GM12878 (cell line): ENCODE results near the gene LRRC27. TPM values are rescaled to one million over a fixed set of nuclear protein-coding genes. Genes with fewer than 3 reads are reported as not detected.

ENCODE experiments used
- ATAC-seq: fragments of 200-7000 bp; cut with Tn5 transposase; 3 replicates; pipeline ENCODE4 v1.9.1; 2020; ENCODE audit warnings: mild to moderate bottlenecking, moderate library complexity
- BruUV-seq: library from RNA; stranded (reverse); fragments of 400-500 nt; replicated peaks from 2 replicates; lab custom pipeline; 2021; lab: Mats Ljungman, UMichigan
- CTCF ChIA-PET: fragments of 300-600 bp; sonication (Branson Sonifier 250); formaldehyde crosslinking; extraction: SDS; loops from one replicate; lab custom pipeline; 2021; ENCODE audit warnings: inconsistent platforms; lab: Yijun Ruan, JAX
- POLR2A ChIA-PET: fragments of 350-600 bp; formaldehyde crosslinking; extraction: SDS; loops from one replicate; lab custom pipeline; 2021; ENCODE audit warnings: inconsistent platforms; lab: Charles Lee
- RAD21 ChIA-PET: fragments of 300-600 bp; sonication (Branson Sonifier 250); formaldehyde crosslinking; loops from one replicate; lab custom pipeline; 2023; ENCODE audit warnings: antibody characterized with exemption; ENCODE audit not compliant: unreplicated experiment; lab: Charles Lee
- SMC1A ChIA-PET: fragments of 300-600 bp; sonication (Branson Sonifier 250); formaldehyde crosslinking; loops from one replicate; lab custom pipeline; 2023; ENCODE audit not compliant: unreplicated experiment, uncharacterized antibody; lab: Charles Lee
- DNase-seq: peaks from one replicate; pipeline ENCODE4 v3.0.0-alpha.2; 2011; ENCODE audit warnings: low read depth, low spot score
- FAIRE-seq: peaks from 3 replicates; lab custom pipeline; 2011; peaks lifted over from hg19 to GRCh38; lab: Jason Lieb, UNC
- H2AFZ ChIP-seq: 2 replicates; pipeline ENCODE4 v1.6.0; 2011; ENCODE audit warnings: low read depth, low read length, control low read depth; ENCODE audit not compliant: control insufficient read depth
- H3K27ac ChIP-seq: 2 replicates; pipeline ENCODE4 v1.5.1; 2011; ENCODE audit warnings: control low read depth; ENCODE audit not compliant: control insufficient read depth, insufficient read depth
- H3K27me3 ChIP-seq, 2 experiments: replicated peaks in 1 of 2; 2 replicates each; pipeline versions ENCODE4 v1.6.0 to v1.6.1; 2011; ENCODE audit warnings: low read length in 1 of 2; ENCODE audit not compliant: control insufficient read depth in 2 of 2, insufficient read depth in 2 of 2
- H3K36me3 ChIP-seq, 2 experiments: 2 replicates each; pipeline ENCODE4 v1.5.1; 2011; ENCODE audit warnings: low read length in 1 of 2; ENCODE audit not compliant: control insufficient read depth in 2 of 2, insufficient read depth in 2 of 2
- H3K4me1 ChIP-seq: 2 replicates; pipeline ENCODE4 v1.6.1; 2011; ENCODE audit warnings: mild to moderate bottlenecking, low read length, moderate library complexity, mixed read lengths; ENCODE audit not compliant: control insufficient read depth, insufficient read depth
- H3K4me2 ChIP-seq: 2 replicates; pipeline ENCODE4 v1.6.0; 2011; ENCODE audit warnings: control low read depth; ENCODE audit not compliant: control insufficient read depth, insufficient read depth
- H3K4me3 ChIP-seq: fragments of 200-600 bp; sonication (generic); 2 replicates; pipeline ENCODE4 v1.5.1; 2016
- H3K79me2 ChIP-seq: 2 replicates; pipeline ENCODE4 v1.6.0; 2011; ENCODE audit warnings: low read length; ENCODE audit not compliant: control insufficient read depth, insufficient read depth
- H3K9ac ChIP-seq: 2 replicates; pipeline ENCODE4 v1.8.0; 2011; ENCODE audit warnings: low read length, control low read depth, mixed read lengths; ENCODE audit not compliant: control insufficient read depth, insufficient read depth
- H3K9me3 ChIP-seq: replicated peaks from 3 replicates; pipeline ENCODE4 v1.5.1; 2011; ENCODE audit warnings: mild to moderate bottlenecking, low read length; ENCODE audit not compliant: control insufficient read depth, insufficient read depth
- H4K20me1 ChIP-seq: 2 replicates; pipeline ENCODE4 v1.6.0; 2011; ENCODE audit not compliant: control insufficient read depth, insufficient read depth
- CHD1 ChIP-seq: IDR thresholded peaks from 2 replicates; pipeline ENCODE4 v1.6.1; 2012; ENCODE audit warnings: low read depth, low read length, improper control_type of control experiment
- CHD2 ChIP-seq: IDR thresholded peaks from 2 replicates; pipeline ENCODE4 v1.6.1; 2011; ENCODE audit warnings: low read depth, low read length, improper control_type of control experiment, borderline replicate concordance
- JUNB ChIP-seq: IDR thresholded peaks from 2 replicates; pipeline ENCODE4 v1.6.1; 2016; ENCODE audit warnings: antibody characterized with exemption, mild to moderate bottlenecking
- KAT2A ChIP-seq: conservative IDR thresholded peaks from 2 replicates; pipeline ENCODE4 v1.6.1; 2011; ENCODE audit warnings: low read depth, low read length; ENCODE audit not compliant: control insufficient read depth
- SMC3 ChIP-seq: IDR thresholded peaks from 2 replicates; pipeline ENCODE4 v1.6.1; 2011; ENCODE audit warnings: low read length, improper control_type of control experiment, borderline replicate concordance
- SREBF1 ChIP-seq: IDR thresholded peaks from 2 replicates; pipeline ENCODE4 v1.6.1; 2012; ENCODE audit warnings: mild to moderate bottlenecking, low read length
- SREBF2 ChIP-seq: IDR thresholded peaks from 2 replicates; pipeline ENCODE4 v1.6.1; 2012; ENCODE audit warnings: mild to moderate bottlenecking, low read length
- SUPT20H ChIP-seq: IDR thresholded peaks from 2 replicates; pipeline ENCODE4 v1.6.1; 2011; ENCODE audit warnings: low read depth, mild to moderate bottlenecking, low read length, moderate library complexity, borderline replicate concordance; ENCODE audit not compliant: control insufficient read depth
- ZNF217 ChIP-seq: fragments of 450-650 bp; IDR thresholded peaks from 2 replicates; pipeline ENCODE4 v1.6.1; 2017; ENCODE audit warnings: antibody characterized with exemption, mild to moderate bottlenecking
- ZSCAN29 ChIP-seq: fragments of 450-650 bp; IDR thresholded peaks from 2 replicates; pipeline ENCODE4 v1.6.1; 2017; ENCODE audit warnings: mild to moderate bottlenecking, moderate library complexity
- WGBS: methylation state at CpG from one replicate; pipeline ENCODE4 v1.1.6; 2016; ENCODE audit warnings: low lambda C conversion rate; ENCODE audit not compliant: insufficient replicate concordance, insufficient coverage; ENCODE audit errors: missing lambda C conversion rate; 5-methylcytosine and 5-hydroxymethylcytosine counted together
- in situ Hi-C: fragments of 300-500 bp; cut with MboI; formaldehyde crosslinking; loops from 9 replicates; pipeline ENCODE4 v1.14.3; 2018; ENCODE audit warnings: mixed read lengths
- intact Hi-C: fragments of 100-400 bp; cut with micrococcal nuclease; formaldehyde crosslinking; loops from one replicate; pipeline ENCODE4 v1.14.2; 2022; ENCODE audit not compliant: unreplicated experiment
- polyA plus RNA-seq, 11 experiments: library from polyadenylated mRNA; depleted of rRNA in 4 of 11; unstranded in 6 of 11; stranded (reverse) in 5 of 11; fragments of >200 nt; fragmentation: Nextera tagmentation in 4 of 11; fragmentation: Illumina TruSeq in 1 of 11; extraction: Ambion mirVana in 4 of 11; extraction: Trizol in 1 of 11; gene quantifications; 1 replicate in 1 of 11; 2 replicates in 10 of 11; pipeline versions ENCODE4 v1.2.1 to v1.2.3, GENCODE V29; 2011 to 2016; ENCODE audit warnings: inconsistent platforms in 2 of 11, missing spikeins in 2 of 11, low read depth in 1 of 11
- total RNA-seq, 4 experiments: library from RNA; depleted of rRNA in 3 of 4; stranded (reverse); fragments of >200 nt in 3 of 4; fragmentation: Illumina TruSeq in 1 of 4; extraction: Trizol in 1 of 4; gene quantifications; 2 replicates each; pipeline versions ENCODE4 v1.2.1 to v1.2.3, GENCODE V29; 2013 to 2021
- TF ChIP-seq, protein P1 (sequence below): IDR thresholded peaks from 2 replicates; pipeline ENCODE4 v1.6.1; 2012; ENCODE audit warnings: improper control_type of control experiment, low read depth, low read length; ENCODE audit not compliant: insufficient replicate concordance

LRRC27 gene
- total and polyA plus RNA-seq, 10 of the 15 experiments (the other 5 are each of a cell fraction or from before 2014, with no cell fraction given) = 0.48 to 6.9 (median 4.7) TPM

GRCh38 chr10:132366499-132366898 is 34.5 kb downstream of the LRRC27 start:
- in situ Hi-C loops = no loop called here
- FAIRE-seq = no peak
- ChIA-PET RAD21 (no interaction called here), SMC1A (no interaction called here), POLR2A (no interaction called here), CTCF (interaction anchor here (0.5 kb wide), 1 partner anchor 220 kb away, joined by 3 read pairs; no protein-coding TSS in a partner anchor)
- H3K4me1 ChIP-seq = no peaks in the 10 kb centered on the region
- H2AFZ ChIP-seq = no peak overlapping the region
- no peak overlapping the region for H3K4me3 ChIP-seq
- no peak overlapping the region for H3K4me2 ChIP-seq
- TF ChIP-seq SREBF2 (no peak), CHD2 (no peak), CHD1 (no peak), SREBF1 (no peak), KAT2A (no peak), ZSCAN29 (no peak)
- no peaks in the 10 kb centered on the region; the same call in 2 of the 3 replicates for H3K9me3 ChIP-seq
- no peak overlapping the region for H3K27ac ChIP-seq
- H3K9ac ChIP-seq = no peak overlapping the region
- no peaks in the 10 kb centered on the region for H4K20me1 ChIP-seq
- DNase-seq = no peak
- ATAC-seq = no peak
- 62% methylated on average over 9 of the region's 9 CpGs for WGBS
- no peaks in the 10 kb centered on the region for H3K36me3 ChIP-seq
- BruUV-seq = no TSS peak
- no peaks in the 10 kb centered on the region; a peak in 1 of 4 replicates for H3K27me3 ChIP-seq
- intact Hi-C loops = no loop called here
- no peaks in the 10 kb centered on the region for H3K79me2 ChIP-seq

- Histone ChIP-seq H3K27ac (no peak overlapping the region), H4K20me1 (no peaks in the 10 kb centered on the region), H3K4me2 (no peak overlapping the region), H3K4me3 (no peak overlapping the region), H3K36me3 (no peaks in the 10 kb centered on the region), H2AFZ (no peak overlapping the region), H3K9ac (no peak overlapping the region), H3K79me2 (no peaks in the 10 kb centered on the region), H3K4me1 (no peaks in the 10 kb centered on the region), H3K27me3 (no peaks in the 10 kb centered on the region; a peak in 1 of 4 replicates), H3K9me3 (no peaks in the 10 kb centered on the region; the same call in 2 of the 3 replicates)
- ChIA-PET CTCF (no interaction called here), SMC1A (no interaction called here), POLR2A (no interaction called here), RAD21 (no interaction called here)
- in situ Hi-C loops (no loop called here), intact Hi-C loops (no loop called here)
- BruUV-seq = no TSS peak
- ATAC-seq (no peak), DNase-seq (no peak), FAIRE-seq (no peak)
- WGBS = 72% methylated on average over 4 of the region's 4 CpGs
- TF ChIP-seq JUNB (no peak), ZNF217 (no peak), SUPT20H (no peak), SMC3 (no peak)
- TF ChIP-seq, protein P1, sequence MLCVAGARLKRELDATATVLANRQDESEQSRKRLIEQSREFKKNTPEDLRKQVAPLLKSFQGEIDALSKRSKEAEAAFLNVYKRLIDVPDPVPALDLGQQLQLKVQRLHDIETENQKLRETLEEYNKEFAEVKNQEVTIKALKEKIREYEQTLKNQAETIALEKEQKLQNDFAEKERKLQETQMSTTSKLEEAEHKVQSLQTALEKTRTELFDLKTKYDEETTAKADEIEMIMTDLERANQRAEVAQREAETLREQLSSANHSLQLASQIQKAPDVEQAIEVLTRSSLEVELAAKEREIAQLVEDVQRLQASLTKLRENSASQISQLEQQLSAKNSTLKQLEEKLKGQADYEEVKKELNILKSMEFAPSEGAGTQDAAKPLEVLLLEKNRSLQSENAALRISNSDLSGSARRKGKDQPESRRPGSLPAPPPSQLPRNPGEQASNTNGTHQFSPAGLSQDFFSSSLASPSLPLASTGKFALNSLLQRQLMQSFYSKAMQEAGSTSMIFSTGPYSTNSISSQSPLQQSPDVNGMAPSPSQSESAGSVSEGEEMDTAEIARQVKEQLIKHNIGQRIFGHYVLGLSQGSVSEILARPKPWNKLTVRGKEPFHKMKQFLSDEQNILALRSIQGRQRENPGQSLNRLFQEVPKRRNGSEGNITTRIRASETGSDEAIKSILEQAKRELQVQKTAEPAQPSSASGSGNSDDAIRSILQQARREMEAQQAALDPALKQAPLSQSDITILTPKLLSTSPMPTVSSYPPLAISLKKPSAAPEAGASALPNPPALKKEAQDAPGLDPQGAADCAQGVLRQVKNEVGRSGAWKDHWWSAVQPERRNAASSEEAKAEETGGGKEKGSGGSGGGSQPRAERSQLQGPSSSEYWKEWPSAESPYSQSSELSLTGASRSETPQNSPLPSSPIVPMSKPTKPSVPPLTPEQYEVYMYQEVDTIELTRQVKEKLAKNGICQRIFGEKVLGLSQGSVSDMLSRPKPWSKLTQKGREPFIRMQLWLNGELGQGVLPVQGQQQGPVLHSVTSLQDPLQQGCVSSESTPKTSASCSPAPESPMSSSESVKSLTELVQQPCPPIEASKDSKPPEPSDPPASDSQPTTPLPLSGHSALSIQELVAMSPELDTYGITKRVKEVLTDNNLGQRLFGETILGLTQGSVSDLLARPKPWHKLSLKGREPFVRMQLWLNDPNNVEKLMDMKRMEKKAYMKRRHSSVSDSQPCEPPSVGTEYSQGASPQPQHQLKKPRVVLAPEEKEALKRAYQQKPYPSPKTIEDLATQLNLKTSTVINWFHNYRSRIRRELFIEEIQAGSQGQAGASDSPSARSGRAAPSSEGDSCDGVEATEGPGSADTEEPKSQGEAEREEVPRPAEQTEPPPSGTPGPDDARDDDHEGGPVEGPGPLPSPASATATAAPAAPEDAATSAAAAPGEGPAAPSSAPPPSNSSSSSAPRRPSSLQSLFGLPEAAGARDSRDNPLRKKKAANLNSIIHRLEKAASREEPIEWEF = no peak
Observed at GRCh38 chr10:132368391-132368790, 36.4 kb downstream of the LRRC27 start.
